ENCODE results near the gene LRRC14B.
"Not testable (repeated sequence)": the region's sequence is repeated elsewhere in the genome, so short reads cannot be mapped to it uniquely, and the experiment has no call there.

DNA sequence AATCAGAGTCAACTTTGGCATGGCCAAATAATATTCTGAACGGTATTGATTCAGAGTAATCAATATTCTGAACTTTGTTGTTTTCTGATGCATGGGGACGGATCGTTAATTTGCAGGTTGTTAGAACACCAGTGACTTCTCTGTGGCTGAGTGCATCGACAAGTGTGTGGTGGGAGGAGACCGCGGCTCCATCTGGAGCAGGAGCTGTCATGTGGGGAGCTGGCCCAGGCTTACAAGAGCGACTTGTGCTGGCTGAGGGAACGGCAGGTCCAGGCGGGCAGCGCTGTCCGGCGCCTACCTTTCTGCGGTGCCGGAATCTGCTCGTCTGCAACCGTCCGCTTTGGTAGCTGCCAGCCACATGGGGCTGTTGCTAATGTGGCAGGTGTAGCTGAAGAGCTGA lies 36.1 kb downstream of the LRRC14B start:
- TF ChIP-seq, protein P1, sequence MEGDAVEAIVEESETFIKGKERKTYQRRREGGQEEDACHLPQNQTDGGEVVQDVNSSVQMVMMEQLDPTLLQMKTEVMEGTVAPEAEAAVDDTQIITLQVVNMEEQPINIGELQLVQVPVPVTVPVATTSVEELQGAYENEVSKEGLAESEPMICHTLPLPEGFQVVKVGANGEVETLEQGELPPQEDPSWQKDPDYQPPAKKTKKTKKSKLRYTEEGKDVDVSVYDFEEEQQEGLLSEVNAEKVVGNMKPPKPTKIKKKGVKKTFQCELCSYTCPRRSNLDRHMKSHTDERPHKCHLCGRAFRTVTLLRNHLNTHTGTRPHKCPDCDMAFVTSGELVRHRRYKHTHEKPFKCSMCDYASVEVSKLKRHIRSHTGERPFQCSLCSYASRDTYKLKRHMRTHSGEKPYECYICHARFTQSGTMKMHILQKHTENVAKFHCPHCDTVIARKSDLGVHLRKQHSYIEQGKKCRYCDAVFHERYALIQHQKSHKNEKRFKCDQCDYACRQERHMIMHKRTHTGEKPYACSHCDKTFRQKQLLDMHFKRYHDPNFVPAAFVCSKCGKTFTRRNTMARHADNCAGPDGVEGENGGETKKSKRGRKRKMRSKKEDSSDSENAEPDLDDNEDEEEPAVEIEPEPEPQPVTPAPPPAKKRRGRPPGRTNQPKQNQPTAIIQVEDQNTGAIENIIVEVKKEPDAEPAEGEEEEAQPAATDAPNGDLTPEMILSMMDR (IDR thresholded peaks at IDR 0.05), result not testable (repeated sequence)
- not testable (repeated sequence) for TF ChIP-seq EZH2phosphoT487 (IDR thresholded peaks at IDR 0.05)

All from neural progenitor cell (in vitro differentiated cells).